ENCODE data around the gene ANKRD11. TPM values are rescaled to one million over a fixed set of nuclear protein-coding genes. Genes with fewer than 3 reads are reported as not detected.
"Not testable (repeated sequence)": the region's sequence is repeated elsewhere in the genome, so short reads cannot be mapped to it uniquely, and the experiment has no call there.

ANKRD11 gene
- polyA plus RNA-seq, 5 donors: 82.4 to 104 (median 91.2) TPM

GRCh38 chr16:89317729-89318429 is 172.5 kb downstream of the ANKRD11 start:
- no peak for DNase-seq

GRCh38 chr16:89317101-89317671 is 173.2 kb downstream of the ANKRD11 start:
- no peak for DNase-seq

GRCh38 chr16:89316701-89317100 is 173.7 kb downstream of the ANKRD11 start:
- no peak for DNase-seq

GRCh38 chr16:89315791-89316581 is 174.4 kb downstream of the ANKRD11 start:
- DNase-seq: no peak

GRCh38 chr16:89315271-89315670 is 175.1 kb downstream of the ANKRD11 start:
- DNase-seq: no peak

GRCh38 chr16:89314854-89315253 is 175.5 kb downstream of the ANKRD11 start:
- no peak for DNase-seq

- DNase-seq: no peak
Observed at GRCh38 chr16:89314357-89314756, 176.0 kb downstream of the ANKRD11 start.

- no peak for DNase-seq
Observed at GRCh38 chr16:89313583-89313982, 176.8 kb downstream of the ANKRD11 start.

GRCh38 chr16:89312598-89313299 is 177.6 kb downstream of the ANKRD11 start:
- DNase-seq: no peak

GRCh38 chr16:89312194-89312593 is 178.2 kb downstream of the ANKRD11 start:
- no peak for DNase-seq

GRCh38 chr16:89311636-89312035 is 178.7 kb downstream of the ANKRD11 start:
- DNase-seq: no peak

- DNase-seq: no peak
Observed at GRCh38 chr16:89309438-89310122, 180.8 kb downstream of the ANKRD11 start.

GRCh38 chr16:89308391-89309333 is 181.7 kb downstream of the ANKRD11 start:
- DNase-seq: no peak

GRCh38 chr16:89307421-89307805 is 182.9 kb downstream of the ANKRD11 start:
- DNase-seq: no peak

- not testable (repeated sequence) for DNase-seq
Observed at GRCh38 chr16:89306457-89307420, 183.6 kb downstream of the ANKRD11 start.

GRCh38 chr16:89304941-89305705 is 185.2 kb downstream of the ANKRD11 start:
- no peak for DNase-seq

- DNase-seq: no peak
Observed at GRCh38 chr16:89304181-89304851, 186.0 kb downstream of the ANKRD11 start.

- no peak for DNase-seq
Observed at GRCh38 chr16:89303617-89304016, 186.7 kb downstream of the ANKRD11 start.

All from right lung (tissue), 5 donors.